ENCODE measurements around the gene GGA2. TPM values are rescaled to one million over a fixed set of nuclear protein-coding genes. Genes with fewer than 3 reads are reported as not detected.
A peak's percentile ranks its signal among the peaks of the same experiment; 100 is the strongest.

Gene GGA2
- total RNA-seq, 6 experiments from 2014 or later: 19.2 to 31.7 (median 27.8) TPM

DNA sequence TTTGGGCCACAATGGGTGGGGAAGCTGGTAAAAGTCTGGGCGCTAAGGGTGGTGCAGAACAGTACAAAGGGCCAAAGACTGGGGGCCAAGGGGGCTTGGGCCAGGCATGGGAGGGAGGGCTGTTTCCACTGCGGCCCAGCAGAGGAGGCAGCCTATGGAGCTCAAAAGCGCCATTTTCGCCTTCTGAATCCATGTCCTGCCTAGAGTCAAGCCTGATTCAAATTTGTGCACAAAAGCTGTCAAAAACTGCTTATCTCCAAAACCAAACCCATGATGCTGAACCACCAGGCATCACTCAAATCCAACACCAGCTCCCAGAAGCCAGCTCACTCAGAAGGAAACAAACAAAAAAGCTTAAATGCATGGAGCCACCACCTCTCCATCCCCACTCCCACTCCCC is 73.3 kb downstream of the GGA2 start:
- no peak for DNase-seq
- H3K36me3 ChIP-seq: peaks cover 0 to 39% (median 7%) of the 10 kb centered on the region in 4 donors
- intact Hi-C loops (cut with DNase I): loop anchor here (10.0 kb wide), 1 partner anchor 252 kb away; the partner anchor contains the start of gene SCNN1G (in 2 of the 2)
- H3K4me3 ChIP-seq: no peak overlapping the region
- H3K4me1 ChIP-seq: no peaks in the 10 kb centered on the region
- ATAC-seq: no peak
- no peak overlapping the region for H3K27ac ChIP-seq
- 94% methylated on average over 3 of the region's 4 CpGs for WGBS (ENCODE audit: insufficient coverage, low coverage, low lambda C conversion rate, missing lambda C conversion rate)
- no peaks in the 10 kb centered on the region for H3K27me3 ChIP-seq
- no peaks in the 10 kb centered on the region for H3K9me3 ChIP-seq
- TF ChIP-seq POLR2A (IDR thresholded peaks at IDR 0.05): no peak
- TF ChIP-seq, protein P1, sequence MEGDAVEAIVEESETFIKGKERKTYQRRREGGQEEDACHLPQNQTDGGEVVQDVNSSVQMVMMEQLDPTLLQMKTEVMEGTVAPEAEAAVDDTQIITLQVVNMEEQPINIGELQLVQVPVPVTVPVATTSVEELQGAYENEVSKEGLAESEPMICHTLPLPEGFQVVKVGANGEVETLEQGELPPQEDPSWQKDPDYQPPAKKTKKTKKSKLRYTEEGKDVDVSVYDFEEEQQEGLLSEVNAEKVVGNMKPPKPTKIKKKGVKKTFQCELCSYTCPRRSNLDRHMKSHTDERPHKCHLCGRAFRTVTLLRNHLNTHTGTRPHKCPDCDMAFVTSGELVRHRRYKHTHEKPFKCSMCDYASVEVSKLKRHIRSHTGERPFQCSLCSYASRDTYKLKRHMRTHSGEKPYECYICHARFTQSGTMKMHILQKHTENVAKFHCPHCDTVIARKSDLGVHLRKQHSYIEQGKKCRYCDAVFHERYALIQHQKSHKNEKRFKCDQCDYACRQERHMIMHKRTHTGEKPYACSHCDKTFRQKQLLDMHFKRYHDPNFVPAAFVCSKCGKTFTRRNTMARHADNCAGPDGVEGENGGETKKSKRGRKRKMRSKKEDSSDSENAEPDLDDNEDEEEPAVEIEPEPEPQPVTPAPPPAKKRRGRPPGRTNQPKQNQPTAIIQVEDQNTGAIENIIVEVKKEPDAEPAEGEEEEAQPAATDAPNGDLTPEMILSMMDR (IDR thresholded peaks at IDR 0.05): no peak

DNA sequence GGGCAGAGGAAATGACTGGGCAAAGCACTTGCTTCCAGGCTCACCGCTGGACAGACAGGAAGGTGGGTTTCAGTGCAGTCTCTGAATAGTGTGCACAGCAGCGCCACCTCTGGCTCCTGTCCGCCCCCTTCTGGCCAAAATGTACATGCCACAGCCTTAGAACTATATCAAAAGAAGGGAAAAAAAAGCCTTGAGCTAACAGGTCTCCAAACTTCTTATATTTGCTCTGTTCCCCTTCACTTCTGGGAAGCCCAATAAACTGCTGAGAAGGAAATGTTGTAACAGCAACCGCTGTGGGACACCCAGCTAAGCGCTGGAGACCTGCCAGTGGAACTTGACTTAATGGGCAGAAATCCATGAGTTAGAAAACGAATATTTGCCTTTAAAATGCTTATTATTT is 74.8 kb downstream of the GGA2 start:
- H3K36me3 ChIP-seq: peaks cover 0 to 34% (median 10%) of the 10 kb centered on the region in 4 donors
- no peaks in the 10 kb centered on the region for H3K27me3 ChIP-seq
- intact Hi-C loops (cut with DNase I): loop anchor here (10.0 kb wide), 1 partner anchor 251 kb away; the partner anchor contains the start of gene SCNN1G (in 2 of the 2)
- no peak overlapping the region for H3K27ac ChIP-seq
- no peak overlapping the region for H3K4me3 ChIP-seq
- H3K4me1 ChIP-seq: no peaks in the 10 kb centered on the region
- H3K9me3 ChIP-seq: no peaks in the 10 kb centered on the region
- peak; percentile 78 to 91 (median 82) for ATAC-seq
- TF ChIP-seq, protein P1 (IDR thresholded peaks at IDR 0.05): peak; percentile 51 to 82 (median 71)
- TF ChIP-seq POLR2A (IDR thresholded peaks at IDR 0.05): no peak
- 29% methylated on average over 6 of the region's 6 CpGs for WGBS (ENCODE audit: insufficient coverage, low coverage, low lambda C conversion rate, missing lambda C conversion rate)
- peak in 2 of 3 donors; percentile 48 to 53 for DNase-seq

DNA sequence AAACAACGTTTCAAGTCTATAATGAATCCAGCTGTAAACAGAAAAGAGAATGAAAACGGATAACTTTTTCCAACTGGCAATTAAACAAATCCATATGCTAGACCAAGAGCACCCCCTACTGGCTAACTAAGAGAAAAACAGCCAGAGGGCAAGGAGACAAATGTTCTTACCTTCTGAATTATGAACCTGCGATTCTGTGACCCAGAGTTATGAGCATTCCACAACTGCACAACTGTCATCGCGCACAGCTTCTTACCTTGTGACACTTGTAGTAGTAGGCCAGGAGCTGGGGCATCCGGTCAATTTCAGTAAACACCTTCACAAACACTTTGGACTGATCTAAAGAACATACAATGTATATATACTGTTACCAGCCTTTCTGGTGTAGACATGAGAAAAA is 75.9 kb downstream of the GGA2 start:
- peak; percentile 65 to 85 (median 76) for ATAC-seq
- TF ChIP-seq, protein P1 (IDR thresholded peaks at IDR 0.05): peak; percentile 75 to 89 (median 87)
- no peak for TF ChIP-seq POLR2A (IDR thresholded peaks at IDR 0.05)
- no peak overlapping the region for H3K4me3 ChIP-seq
- H3K4me1 ChIP-seq: no peaks in the 10 kb centered on the region
- no peaks in the 10 kb centered on the region for H3K9me3 ChIP-seq
- peaks cover 0 to 32% (median 7%) of the 10 kb centered on the region in 4 donors for H3K36me3 ChIP-seq
- no peak overlapping the region for H3K27ac ChIP-seq
- no peak for DNase-seq
- WGBS (ENCODE audit: insufficient coverage, low coverage, low lambda C conversion rate, missing lambda C conversion rate): 22% methylated on average over 6 of the region's 6 CpGs
- intact Hi-C loops (cut with DNase I): loop anchor here (10.0 kb wide), 1 partner anchor 250 kb away; the partner anchor contains the start of gene SCNN1G (in 2 of the 2)
- H3K27me3 ChIP-seq: no peaks in the 10 kb centered on the region

DNA sequence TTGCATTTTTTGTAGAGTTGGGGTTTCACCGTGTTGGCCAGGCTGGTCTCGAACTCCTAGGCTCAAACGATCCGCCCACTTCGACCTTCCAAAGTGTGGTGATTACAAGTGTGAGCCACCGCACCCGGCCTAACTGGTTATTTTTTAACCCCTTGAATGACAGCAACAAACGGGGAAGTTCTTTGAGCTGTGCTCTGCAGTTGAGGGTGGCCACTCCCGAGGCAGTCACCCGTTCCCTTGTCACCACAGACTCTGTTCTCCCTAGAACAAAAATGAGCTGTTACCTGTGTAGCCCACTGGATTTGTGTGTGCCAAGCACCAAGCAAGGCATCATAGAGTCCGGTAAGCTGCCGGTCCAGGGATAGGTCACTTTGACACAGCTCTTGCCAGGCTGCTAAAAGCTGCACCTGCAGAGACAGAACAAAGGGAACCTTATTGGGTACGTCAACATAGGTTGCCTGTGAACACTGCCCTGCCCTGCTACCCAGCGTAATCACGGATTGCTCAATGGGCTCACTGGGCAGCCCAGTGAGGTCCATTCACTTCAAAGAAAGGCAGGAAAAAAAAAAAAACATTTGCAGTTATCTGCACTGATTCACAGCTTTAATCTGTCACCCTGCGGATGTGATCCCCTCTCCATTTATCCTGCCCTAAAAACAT is 76.9 kb downstream of the GGA2 start:
- WGBS (ENCODE audit: insufficient coverage, low coverage, low lambda C conversion rate, missing lambda C conversion rate): 74% methylated on average over 15 of the region's 16 CpGs
- no peaks in the 10 kb centered on the region for H3K9me3 ChIP-seq
- no peak for ATAC-seq

More for the DNA sequence above, 76.9 kb downstream of the GGA2 start:
- Histone ChIP-seq H3K27me3 (no peaks in the 10 kb centered on the region), H3K4me3 (no peak overlapping the region), H3K36me3 (peaks cover 0 to 26% (median 7%) of the 10 kb centered on the region in 4 donors), H3K4me1 (no peaks in the 10 kb centered on the region), H3K27ac (no peak overlapping the region)
- DNase-seq: no peak
- TF ChIP-seq, protein P1 (IDR thresholded peaks at IDR 0.05): no peak
- no peak for TF ChIP-seq POLR2A (IDR thresholded peaks at IDR 0.05)
- intact Hi-C loops (cut with DNase I): loop anchor here (10.0 kb wide), 1 partner anchor 249 kb away; the partner anchor contains the start of gene SCNN1G (in 2 of the 2)

All from right lobe of liver (tissue), 6 donors.